Measurements from ENCODE around the gene TMEM158.

DNA sequence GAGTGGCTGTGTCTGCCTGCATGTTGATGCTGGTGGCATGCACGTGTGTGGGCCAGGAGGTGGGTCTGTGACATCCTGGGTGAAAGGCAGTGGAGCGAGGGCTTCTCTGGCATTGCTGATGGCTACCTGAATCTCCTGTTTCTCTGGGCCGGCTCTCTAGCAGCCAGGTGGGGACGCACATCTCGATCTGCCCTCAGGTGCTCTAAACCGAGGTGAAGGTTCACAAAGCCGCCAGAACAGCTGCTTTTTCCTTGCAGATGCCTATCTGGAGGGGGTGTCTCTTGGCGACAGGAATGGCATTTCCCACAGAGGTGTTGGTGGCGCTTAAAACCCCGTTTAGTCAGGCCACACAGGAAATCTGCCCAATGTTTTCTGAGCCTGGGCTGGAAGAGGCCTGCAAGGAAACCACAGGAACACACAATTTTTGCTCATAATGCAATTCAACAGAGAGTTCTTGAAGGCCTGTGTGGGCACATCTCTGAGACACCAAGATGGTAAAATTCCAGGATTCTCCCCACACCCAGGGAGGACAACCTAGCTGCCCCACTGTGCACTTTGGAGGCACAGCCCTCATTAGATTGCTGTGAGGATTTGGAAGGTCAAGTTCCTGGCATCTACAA lies 11.9 kb downstream of the TMEM158 start:
- TF ChIP-seq, protein P1, sequence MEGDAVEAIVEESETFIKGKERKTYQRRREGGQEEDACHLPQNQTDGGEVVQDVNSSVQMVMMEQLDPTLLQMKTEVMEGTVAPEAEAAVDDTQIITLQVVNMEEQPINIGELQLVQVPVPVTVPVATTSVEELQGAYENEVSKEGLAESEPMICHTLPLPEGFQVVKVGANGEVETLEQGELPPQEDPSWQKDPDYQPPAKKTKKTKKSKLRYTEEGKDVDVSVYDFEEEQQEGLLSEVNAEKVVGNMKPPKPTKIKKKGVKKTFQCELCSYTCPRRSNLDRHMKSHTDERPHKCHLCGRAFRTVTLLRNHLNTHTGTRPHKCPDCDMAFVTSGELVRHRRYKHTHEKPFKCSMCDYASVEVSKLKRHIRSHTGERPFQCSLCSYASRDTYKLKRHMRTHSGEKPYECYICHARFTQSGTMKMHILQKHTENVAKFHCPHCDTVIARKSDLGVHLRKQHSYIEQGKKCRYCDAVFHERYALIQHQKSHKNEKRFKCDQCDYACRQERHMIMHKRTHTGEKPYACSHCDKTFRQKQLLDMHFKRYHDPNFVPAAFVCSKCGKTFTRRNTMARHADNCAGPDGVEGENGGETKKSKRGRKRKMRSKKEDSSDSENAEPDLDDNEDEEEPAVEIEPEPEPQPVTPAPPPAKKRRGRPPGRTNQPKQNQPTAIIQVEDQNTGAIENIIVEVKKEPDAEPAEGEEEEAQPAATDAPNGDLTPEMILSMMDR (IDR thresholded peaks at IDR 0.05; ENCODE audit: low read depth, low read length, missing input control): no peak
- TF ChIP-seq RXRA (IDR thresholded peaks at IDR 0.05): no peak
- no peak for TF ChIP-seq FOXA1 (IDR thresholded peaks at IDR 0.05)
- no peak for TF ChIP-seq REST (IDR thresholded peaks at IDR 0.05)
- no peak for TF ChIP-seq ATF3 (IDR thresholded peaks at IDR 0.05)
- TF ChIP-seq HNF4G (IDR thresholded peaks at IDR 0.05): no peak
- TF ChIP-seq, protein P2, sequence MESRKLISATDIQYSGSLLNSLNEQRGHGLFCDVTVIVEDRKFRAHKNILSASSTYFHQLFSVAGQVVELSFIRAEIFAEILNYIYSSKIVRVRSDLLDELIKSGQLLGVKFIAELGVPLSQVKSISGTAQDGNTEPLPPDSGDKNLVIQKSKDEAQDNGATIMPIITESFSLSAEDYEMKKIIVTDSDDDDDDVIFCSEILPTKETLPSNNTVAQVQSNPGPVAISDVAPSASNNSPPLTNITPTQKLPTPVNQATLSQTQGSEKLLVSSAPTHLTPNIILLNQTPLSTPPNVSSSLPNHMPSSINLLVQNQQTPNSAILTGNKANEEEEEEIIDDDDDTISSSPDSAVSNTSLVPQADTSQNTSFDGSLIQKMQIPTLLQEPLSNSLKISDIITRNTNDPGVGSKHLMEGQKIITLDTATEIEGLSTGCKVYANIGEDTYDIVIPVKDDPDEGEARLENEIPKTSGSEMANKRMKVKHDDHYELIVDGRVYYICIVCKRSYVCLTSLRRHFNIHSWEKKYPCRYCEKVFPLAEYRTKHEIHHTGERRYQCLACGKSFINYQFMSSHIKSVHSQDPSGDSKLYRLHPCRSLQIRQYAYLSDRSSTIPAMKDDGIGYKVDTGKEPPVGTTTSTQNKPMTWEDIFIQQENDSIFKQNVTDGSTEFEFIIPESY (IDR thresholded peaks at IDR 0.05): no peak
- no peak for TF ChIP-seq RAD21 (IDR thresholded peaks at IDR 0.05)
- TF ChIP-seq, protein P3, sequence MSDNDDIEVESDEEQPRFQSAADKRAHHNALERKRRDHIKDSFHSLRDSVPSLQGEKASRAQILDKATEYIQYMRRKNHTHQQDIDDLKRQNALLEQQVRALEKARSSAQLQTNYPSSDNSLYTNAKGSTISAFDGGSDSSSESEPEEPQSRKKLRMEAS (IDR thresholded peaks at IDR 0.05): no peak
